Measurements from ENCODE around the gene SDCCAG8.
A peak's percentile ranks its signal among the peaks of the same experiment; 100 is the strongest.

The SDCCAG8 gene

GRCh38 chr1:243482141-243483022, 226.5 kb downstream of the SDCCAG8 start:
- Mint-ChIP-seq H3K27ac (peak overlapping the region; percentile 59), H3K4me1 (peaks cover 21% of the 10 kb centered on the region), H3K27me3 (no peaks in the 10 kb centered on the region), H3K4me3 (peak overlapping the region; percentile 65), H3K9me3 (peaks cover 4% of the 10 kb centered on the region), H3K36me3 (ENCODE audit: low read depth) (no peaks in the 10 kb centered on the region)
- DNase-seq (peak; percentile 18), ATAC-seq (peak; percentile 38)

- H3K36me3 Mint-ChIP-seq (ENCODE audit: low read depth) = no peaks in the 10 kb centered on the region
- peaks cover 21% of the 10 kb centered on the region for H3K4me1 Mint-ChIP-seq
- peak overlapping the region; percentile 59 for H3K27ac Mint-ChIP-seq
- peak overlapping the region; percentile 65 for H3K4me3 Mint-ChIP-seq
- peak; percentile 26 for DNase-seq
- H3K9me3 Mint-ChIP-seq = peaks cover 4% of the 10 kb centered on the region
- H3K27me3 Mint-ChIP-seq = no peaks in the 10 kb centered on the region
- ATAC-seq = peak; percentile 23
Measured at GRCh38 chr1:243483071-243483771, 227.4 kb downstream of the SDCCAG8 start.

DNA sequence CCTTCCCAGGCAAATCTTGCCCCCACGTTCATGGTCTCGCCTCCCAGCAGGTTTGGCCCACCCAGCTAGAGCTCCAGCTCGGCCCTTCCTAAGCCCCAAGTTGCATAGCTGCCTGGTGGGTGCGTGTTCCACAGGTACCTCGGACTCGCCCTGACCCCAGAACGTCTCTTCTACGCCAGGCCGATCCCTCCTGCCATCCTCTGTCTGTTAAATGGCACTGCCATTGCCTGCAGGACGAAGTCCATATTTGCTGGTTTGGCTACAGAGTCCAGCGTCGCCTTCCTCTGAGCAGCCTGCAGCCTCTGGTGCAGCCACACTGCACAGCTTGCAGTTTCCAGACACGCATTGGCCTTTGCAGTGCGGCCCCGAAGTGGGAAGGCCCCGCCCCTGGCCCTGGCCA, 228.1 kb downstream of the SDCCAG8 start:
- DNase-seq = no peak
- Mint-ChIP-seq H3K9me3 (peaks cover 4% of the 10 kb centered on the region), H3K4me1 (peaks cover 21% of the 10 kb centered on the region), H3K4me3 (peak overlapping the region; percentile 65), H3K27ac (peak overlapping the region; percentile 34), H3K27me3 (no peaks in the 10 kb centered on the region), H3K36me3 (ENCODE audit: low read depth) (no peaks in the 10 kb centered on the region)
- no peak for ATAC-seq

DNA sequence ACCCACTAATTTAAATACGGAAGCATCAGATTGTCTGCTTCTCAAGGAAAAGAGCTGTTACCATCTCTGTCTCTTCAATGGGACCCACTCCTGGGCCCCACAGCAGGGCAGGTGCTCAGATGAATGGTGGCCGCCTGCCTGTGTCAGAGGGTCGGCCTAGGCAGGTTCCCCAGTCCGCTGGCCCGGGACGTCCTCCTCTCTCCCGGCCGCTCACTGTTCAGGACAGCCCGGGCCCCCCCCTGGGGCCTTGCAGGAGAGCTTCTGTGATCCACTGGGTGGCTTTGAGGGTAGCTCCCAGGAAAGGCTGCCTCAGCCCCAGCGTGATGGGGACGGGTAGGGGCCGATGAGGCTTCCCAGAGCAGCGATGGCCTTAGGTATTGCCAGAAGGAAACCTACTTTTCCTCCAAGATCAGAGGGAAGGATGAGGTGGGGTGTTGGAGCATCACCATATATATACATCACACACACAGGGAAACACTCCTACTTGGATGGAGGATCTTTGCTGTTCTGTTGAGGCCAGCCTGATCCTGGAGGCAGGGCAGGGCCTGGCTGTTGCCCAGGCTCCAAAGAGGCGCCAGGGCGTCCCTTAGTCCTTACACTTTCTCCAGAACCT, 231.3 kb downstream of the SDCCAG8 start:
- DNase-seq = no peak
- peaks cover 10% of the 10 kb centered on the region for H3K4me1 Mint-ChIP-seq
- H3K4me3 Mint-ChIP-seq = no peak overlapping the region
- no peaks in the 10 kb centered on the region for H3K36me3 Mint-ChIP-seq (ENCODE audit: low read depth)
- ATAC-seq = no peak
- H3K27me3 Mint-ChIP-seq = no peaks in the 10 kb centered on the region
- no peaks in the 10 kb centered on the region for H3K9me3 Mint-ChIP-seq
- no peak overlapping the region for H3K27ac Mint-ChIP-seq

DNA sequence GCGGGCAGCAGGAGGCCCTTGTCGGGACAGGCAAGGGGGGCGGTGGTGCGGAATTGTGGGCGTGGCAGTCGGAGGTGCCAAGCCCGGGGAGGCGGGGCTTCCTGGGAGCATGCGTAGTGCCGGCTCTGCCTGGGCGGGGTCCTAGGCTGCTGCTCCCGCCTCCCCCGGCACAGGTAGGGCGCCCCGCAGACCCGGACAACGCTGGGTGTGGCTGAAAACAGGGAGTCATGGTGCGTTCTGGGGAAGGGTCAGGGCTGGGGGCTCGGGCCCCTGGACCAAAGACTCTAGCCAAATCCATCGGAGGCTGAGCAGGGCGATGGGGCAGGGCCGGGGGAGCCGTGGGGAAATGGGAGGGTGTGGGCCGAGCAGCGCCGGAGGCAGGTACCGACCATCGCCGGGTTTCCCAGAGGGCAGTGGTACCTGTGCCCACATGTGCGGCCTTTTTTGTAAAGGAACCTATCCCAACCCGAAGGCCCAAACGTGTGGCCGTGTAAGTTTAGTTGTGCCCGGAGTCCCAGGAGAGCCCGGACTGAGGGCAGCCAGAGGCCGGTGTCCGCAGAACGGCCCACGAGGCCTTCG, 231.9 kb downstream of the SDCCAG8 start:
- ATAC-seq = no peak

GRCh38 chr1:243488459-243489157, 232.8 kb downstream of the SDCCAG8 start:
- H3K27ac Mint-ChIP-seq = no peak overlapping the region
- no peak for ATAC-seq
- H3K4me3 Mint-ChIP-seq = no peak overlapping the region
- H3K4me1 Mint-ChIP-seq = peaks cover under 1% of the 10 kb centered on the region
- no peaks in the 10 kb centered on the region for H3K9me3 Mint-ChIP-seq
- DNase-seq = no peak
- no peaks in the 10 kb centered on the region for H3K36me3 Mint-ChIP-seq (ENCODE audit: low read depth)
- no peaks in the 10 kb centered on the region for H3K27me3 Mint-ChIP-seq

More for the DNA sequence above, 231.9 kb downstream of the SDCCAG8 start:
- no peak for DNase-seq
- Mint-ChIP-seq H3K27ac (no peak overlapping the region), H3K4me1 (peaks cover 4% of the 10 kb centered on the region), H3K27me3 (no peaks in the 10 kb centered on the region), H3K9me3 (no peaks in the 10 kb centered on the region), H3K4me3 (no peak overlapping the region), H3K36me3 (ENCODE audit: low read depth) (no peaks in the 10 kb centered on the region)

GRCh38 chr1:243489158-243489527, 233.3 kb downstream of the SDCCAG8 start:
- no peaks in the 10 kb centered on the region for H3K9me3 Mint-ChIP-seq
- H3K27ac Mint-ChIP-seq = no peak overlapping the region
- no peaks in the 10 kb centered on the region for H3K27me3 Mint-ChIP-seq
- H3K4me3 Mint-ChIP-seq = no peak overlapping the region
- ATAC-seq = no peak
- no peaks in the 10 kb centered on the region for H3K4me1 Mint-ChIP-seq
- DNase-seq = no peak
- no peaks in the 10 kb centered on the region for H3K36me3 Mint-ChIP-seq (ENCODE audit: low read depth)

DNA sequence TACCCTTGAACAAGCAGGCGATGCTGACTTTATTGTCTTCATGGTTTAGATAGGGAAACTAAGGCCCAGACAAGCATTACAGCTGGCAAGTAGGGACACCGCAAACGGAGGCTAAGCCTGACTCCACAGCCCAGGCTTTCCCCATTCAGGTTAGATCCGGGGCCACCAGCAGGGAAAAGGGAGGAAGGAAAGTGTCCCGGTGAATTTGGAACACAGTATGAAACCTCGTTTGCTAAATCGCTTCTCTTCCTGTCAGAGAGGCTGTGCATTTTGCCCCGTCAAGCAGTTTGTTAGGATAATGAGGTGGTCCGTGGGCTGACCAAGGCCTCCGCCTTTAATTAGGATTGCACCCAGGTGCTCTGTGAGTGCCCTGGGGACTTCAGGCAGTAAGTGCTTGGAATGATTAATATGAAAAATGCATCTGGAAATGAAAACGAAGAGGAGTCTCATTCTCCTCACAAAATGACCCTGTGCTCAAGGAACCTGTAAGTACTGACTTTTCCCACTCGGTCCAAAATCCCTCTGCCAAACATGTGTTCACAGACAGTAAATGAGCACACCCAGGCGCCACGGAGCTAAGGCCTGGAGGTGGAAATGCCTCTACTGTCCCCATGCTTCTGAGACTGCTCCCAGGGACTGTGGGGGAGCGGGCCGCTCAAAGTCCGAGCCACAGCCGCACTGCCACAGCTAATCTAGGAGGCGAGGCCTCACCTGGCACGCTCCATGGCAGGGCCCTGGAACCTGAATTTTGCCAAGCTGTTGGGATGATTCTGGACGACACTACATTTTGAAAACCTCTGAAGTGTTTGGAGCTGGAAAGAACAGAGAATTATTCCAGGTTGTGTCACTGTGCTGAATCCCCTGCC, 234.1 kb downstream of the SDCCAG8 start:
- H3K27me3 Mint-ChIP-seq = no peaks in the 10 kb centered on the region
- no peak overlapping the region for H3K27ac Mint-ChIP-seq
- ATAC-seq (no peak), DNase-seq (no peak)
- no peaks in the 10 kb centered on the region for H3K4me1 Mint-ChIP-seq
- no peaks in the 10 kb centered on the region for H3K9me3 Mint-ChIP-seq
- H3K36me3 Mint-ChIP-seq (ENCODE audit: low read depth) = no peaks in the 10 kb centered on the region
- H3K4me3 Mint-ChIP-seq = no peak overlapping the region

DNA sequence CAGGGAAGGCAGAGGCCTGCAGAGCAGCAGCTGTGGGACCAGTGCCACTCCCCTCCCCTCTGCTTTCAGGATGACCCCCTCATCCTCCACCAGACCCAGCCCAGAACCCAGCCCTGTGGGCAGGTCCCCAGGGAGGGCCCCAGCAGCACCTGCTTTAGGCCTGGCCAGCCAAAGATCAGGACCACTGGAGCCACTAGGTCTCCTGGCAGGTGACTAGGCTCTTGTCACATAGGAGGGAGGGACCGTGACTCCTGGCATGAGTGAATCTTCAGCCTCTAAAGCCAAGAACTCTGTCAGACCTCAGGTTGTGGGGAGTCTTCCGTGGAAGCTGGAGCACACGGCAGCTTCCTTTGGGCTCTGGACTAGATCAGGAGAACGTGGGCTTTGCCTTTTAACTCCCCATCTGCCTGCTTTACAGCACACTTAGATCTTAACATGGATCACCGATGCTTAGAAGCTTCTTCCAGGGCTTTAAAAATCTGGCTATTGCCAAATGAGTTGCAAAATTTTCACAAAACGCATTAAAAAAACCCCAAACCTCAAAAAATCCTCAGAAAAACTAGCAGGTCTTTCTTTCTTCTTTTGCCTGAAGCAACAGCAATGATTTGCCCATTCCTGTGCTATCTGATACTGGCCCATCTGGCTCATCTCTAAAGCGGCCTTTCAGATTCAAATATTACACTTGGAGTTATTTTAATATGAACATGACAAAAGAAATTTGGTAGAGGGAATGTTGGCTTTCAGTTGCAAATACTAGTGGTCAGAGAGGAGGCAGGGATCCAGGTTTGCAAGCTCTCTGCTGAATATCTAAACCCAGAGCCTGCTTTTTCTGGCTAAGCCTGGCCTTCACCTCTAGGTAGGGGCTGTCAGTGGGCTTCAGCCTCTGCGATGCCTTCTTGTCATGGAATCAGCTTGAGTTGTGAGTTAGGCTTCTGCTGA, 235.2 kb downstream of the SDCCAG8 start:
- DNase-seq (no peak), ATAC-seq (peak; percentile 5)
- no peak overlapping the region for H3K27ac Mint-ChIP-seq
- no peak overlapping the region for H3K4me3 Mint-ChIP-seq
- peaks cover 1% of the 10 kb centered on the region for H3K36me3 Mint-ChIP-seq (ENCODE audit: low read depth)
- H3K9me3 Mint-ChIP-seq = no peaks in the 10 kb centered on the region
- H3K4me1 Mint-ChIP-seq = no peaks in the 10 kb centered on the region
- no peaks in the 10 kb centered on the region for H3K27me3 Mint-ChIP-seq

DNA sequence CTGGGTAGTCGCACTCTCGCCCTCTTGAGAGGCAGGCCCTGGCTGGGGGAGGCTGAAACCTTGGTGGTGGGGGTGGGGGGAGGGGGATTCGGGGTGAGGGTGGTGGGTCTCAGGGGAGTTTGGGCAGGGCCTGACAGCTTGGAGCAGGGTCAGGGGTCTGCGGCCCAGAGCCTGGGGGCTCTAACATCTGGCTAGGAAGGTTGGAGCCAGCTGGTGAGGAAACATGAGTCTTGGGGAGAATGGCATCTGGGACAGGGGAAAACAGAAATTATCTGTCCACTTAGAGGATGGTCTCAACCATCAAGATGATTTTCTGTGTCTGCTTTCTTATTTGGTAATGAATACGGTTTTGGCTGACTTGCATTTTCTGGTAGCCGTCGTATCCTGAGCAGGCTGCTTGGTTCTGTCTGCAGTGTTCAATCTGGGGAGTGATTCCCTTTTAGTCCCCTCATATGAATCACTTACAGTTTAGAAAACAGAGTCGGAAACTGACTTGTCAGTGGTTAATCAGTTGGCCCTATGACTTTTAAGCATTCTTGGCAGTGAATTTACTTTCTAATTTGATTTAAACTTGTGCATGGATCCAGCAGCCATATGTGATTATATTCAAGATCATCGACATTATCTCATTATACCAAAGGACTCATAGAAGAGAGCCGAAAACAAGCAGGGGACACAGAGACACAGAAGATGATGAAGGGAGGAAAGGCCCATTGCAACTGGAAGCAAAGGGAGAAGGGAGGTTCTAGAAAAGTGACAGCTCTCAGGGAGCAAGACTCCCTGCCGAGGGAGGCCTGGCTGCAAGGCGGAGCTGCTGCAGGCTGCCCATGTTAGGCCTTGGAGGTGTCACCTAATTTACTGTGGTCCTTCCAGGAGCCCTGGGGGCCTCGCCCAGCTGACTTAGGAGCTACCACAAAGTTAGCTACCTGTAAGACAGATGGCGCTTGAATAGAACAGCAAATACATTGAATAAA, 237.6 kb downstream of the SDCCAG8 start:
- no peak for DNase-seq
- Mint-ChIP-seq H3K9me3 (no peaks in the 10 kb centered on the region), H3K4me1 (peaks cover 1% of the 10 kb centered on the region), H3K27ac (no peak overlapping the region), H3K36me3 (ENCODE audit: low read depth) (peaks cover 7% of the 10 kb centered on the region), H3K4me3 (no peak overlapping the region), H3K27me3 (no peaks in the 10 kb centered on the region)
- no peak for ATAC-seq

DNA sequence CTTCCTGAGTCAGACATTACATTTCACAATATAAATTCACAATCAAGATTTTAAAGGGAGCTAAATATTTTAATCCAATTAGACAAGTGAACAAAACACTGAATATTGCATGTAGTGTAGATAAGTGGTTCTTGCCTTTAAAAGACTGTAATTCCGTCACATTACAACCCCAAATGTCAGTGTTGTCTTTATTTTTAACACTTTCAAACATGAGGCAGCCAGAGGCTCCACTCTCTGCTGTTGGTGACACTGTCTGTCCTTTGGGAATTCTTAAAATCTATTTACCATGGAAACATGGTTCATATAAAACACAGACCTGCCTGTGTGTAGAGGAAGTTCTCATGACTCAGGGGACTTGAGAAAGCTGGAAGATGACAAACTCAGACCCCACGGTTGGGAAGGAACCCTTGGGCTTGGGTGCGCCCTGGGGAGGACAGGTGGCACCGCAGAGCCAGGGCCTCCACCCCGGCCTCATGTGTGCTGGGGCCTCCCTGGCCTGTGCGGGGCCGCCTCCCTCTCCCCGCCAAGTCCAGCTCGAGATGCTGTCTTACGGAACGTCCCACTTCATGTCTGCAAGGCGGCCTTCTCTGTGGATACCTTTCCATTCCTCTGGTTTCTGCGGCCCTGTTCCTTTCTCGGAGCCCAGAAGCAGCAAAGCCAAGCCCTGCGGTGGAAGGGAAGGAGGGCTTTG, 239.0 kb downstream of the SDCCAG8 start:
- Mint-ChIP-seq H3K27me3 (no peaks in the 10 kb centered on the region), H3K9me3 (no peaks in the 10 kb centered on the region), H3K27ac (no peak overlapping the region), H3K4me3 (no peak overlapping the region), H3K4me1 (peaks cover 6% of the 10 kb centered on the region), H3K36me3 (ENCODE audit: low read depth) (peaks cover 9% of the 10 kb centered on the region)
- ATAC-seq (no peak), DNase-seq (no peak)

Data from activated naive CD8-positive, alpha-beta T cell treated with anti-CD3 and anti-CD28 coated beads, Interleukin-2, amount 50 U/mL, for 24 hours (primary cell).